Dedifferentiated amniotic fluid mesenchymal stem cell (primary cell): ENCODE data around the gene EXD3.
"Not testable (repeated sequence)": the region's sequence is repeated elsewhere in the genome, so short reads cannot be mapped to it uniquely, and the experiment has no call there.

Experiments used
- DNase-seq: peaks from one replicate; pipeline ENCODE4 v3.0.0-alpha.2; 2016; ENCODE audit errors: extremely low spot score

Gene EXD3

DNA sequence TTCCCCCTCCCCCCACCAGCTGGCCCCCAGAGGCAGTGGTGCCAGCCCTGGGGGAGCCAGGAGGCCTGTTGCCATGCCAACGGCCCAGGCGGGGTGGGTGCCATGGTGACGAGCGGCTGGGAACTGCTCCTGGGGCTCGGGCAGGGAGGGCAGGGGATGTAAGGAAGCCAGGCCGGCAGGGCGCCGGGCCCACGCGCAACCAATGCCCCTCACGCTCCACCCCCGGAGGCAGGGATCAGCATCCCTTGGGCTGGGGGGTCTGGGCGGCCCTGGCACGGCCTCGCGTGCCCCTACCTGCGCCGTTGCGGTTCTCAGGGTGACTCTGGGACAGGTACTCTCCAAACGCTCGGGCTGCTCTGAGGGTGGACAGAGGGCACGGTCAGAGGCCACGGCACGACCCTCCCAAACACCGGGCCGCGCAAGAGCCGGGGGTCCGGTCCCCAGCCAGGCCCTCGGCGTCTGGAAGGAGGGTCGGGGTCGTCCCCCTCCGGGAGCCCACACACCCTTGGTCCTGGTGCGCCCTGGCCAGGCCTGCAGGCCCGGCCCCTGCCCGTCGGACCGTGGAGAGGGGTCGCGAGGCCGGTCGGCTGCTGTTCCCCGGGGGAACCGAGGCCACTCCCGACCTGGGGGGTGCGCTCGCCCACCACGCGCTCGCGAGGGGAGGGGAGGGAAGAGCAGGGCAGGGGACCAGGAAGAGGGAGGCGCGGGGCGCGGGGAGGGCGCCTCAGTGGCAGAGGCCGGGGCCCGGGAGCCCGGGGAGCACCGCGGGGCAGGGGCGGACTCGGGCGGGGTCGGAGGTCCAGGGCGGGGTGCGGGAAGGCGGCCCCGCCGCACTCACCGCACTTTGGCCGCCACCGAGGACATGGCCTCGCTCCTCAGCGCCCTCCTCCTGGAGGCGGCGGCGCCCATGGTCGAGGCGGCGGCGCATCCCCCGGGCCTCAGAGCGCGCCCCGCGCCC, 35.5 kb upstream of the EXD3 start:
- DNase-seq, result no peak

DNA sequence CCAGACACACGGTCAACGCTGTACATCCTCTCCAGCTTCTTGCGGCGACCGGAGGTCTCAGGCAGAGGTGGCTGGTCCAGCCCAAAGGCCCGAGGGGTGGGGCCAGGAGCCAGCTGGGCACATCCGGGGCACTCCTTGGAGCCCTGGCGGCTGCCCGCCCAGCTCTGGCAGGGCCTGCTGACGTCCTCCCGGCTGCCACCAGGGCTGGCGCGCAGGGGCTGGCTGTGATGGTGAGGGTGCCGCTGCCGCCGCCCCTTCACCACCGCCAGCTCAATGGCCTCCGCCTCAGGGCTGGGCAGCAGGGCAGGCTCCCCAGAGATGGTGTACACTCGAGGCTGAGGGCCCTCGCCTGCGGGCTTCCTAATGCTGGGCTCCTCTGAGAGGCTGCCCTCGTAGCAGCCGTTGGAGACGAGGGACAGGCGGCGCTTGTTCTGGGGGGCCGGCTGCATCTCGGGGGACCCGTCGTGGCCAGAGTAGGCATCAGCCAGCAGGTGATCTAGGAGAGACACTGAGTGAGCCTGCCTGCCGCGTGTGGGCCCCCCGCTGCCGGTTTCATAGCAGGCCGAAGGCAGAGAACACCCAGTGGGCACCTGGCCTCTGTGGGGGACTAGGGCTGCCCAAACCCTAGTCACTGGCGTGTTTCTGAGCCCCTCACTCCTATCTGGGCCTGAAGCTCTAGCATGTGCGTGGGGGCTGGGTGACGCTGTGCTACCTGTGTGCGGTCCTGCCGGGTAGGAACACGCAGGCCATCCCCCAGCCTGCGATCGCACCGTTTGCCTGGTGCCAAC, 34.6 kb upstream of the EXD3 start:
- no peak for DNase-seq

DNA sequence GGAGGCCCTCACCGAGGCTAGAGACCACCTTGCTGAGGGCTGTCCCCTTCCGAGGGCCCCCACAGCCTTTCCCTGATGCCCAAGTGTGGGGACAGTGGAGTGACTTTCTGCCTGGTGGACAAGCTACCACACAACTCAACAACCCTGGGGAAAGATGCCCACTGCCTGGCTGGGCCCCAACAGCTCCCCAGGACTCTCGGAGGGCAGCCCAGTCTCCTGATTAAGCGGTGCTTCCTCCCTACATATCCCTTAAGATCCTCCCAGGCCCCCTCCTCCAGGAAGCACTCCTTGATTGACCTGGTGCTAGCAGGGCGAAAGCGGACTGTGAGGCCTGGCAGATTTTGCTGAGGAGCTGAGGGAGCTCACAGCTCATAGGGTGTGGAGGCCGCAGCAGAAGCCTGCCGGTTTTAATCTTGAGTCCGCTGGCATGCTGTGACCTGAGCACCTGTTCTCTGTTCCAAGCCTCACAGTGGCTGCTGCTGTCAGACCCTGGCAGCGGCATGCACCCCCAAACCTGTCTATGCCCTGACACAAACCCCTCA, 34.0 kb upstream of the EXD3 start:
- no peak for DNase-seq

DNA sequence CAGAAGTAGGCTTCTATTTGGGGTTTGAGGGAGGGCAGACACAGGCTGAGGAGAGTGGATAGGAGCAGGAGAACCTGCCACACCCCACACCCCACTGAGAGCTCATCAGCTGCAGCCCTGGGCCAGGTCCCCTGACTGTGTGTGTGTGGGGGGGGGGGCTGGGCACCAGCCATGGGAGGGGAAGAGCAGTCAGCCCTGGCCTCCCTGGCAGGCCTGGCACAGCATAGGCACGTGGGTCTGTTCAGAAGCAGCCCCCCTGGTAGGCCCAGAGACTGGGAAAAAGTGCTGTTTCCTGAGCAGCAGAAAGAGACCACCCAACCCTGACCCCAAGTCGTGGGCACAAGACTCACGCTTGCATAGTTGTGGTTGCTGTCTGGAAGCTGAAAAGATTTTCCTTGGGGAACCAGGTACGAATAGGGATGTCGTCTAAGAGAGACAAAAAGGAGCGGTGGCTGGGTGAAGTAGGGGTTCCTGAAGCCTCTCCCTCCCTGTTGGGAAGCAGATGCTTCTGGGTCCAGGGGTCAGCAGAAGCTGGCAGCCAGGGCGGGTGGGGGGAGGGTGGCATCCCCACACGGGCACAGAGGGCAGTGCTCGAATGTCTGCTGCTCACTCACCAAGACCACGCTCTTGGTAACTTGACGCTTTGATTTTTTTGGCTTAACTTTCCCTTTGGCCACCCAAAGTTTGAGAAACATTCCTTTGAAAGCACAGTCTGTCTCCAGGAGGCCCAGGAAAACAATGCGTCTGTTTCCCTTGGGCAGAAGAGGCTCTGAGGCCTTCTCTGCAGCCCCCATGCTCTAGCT, 33.3 kb upstream of the EXD3 start:
- DNase-seq, result peak; percentile 44

DNA sequence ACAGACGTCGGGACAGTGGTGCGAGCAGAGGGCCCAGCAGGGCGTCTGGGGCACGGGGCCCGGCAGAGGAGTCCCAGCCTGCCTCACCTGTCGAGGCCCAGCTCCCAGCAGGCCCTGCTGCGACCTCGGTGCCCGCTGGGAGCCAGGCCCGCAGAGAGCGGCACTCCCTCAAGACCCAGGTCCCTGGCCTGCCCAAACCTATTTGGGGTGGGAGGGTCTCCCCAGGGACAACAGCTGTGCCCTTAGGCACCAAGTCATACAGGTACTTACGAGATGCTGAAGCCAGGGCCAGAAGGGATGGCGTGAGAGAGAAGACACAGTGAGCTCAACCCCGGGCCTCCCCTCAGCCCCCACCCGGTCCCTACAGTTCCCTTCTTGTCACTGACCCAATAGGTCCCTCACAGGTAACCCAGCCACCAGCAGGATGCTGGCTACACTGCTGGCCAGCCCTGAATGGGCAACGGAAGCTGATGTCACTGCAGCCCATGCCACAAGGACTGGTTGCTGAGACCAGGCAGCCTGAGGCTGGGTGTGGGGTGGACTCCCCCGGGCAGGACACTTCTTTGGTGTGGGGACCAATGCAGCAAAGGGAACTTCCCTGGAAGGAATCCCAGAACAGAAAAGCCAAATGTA, 32.5 kb upstream of the EXD3 start:
- no peak for DNase-seq

DNA sequence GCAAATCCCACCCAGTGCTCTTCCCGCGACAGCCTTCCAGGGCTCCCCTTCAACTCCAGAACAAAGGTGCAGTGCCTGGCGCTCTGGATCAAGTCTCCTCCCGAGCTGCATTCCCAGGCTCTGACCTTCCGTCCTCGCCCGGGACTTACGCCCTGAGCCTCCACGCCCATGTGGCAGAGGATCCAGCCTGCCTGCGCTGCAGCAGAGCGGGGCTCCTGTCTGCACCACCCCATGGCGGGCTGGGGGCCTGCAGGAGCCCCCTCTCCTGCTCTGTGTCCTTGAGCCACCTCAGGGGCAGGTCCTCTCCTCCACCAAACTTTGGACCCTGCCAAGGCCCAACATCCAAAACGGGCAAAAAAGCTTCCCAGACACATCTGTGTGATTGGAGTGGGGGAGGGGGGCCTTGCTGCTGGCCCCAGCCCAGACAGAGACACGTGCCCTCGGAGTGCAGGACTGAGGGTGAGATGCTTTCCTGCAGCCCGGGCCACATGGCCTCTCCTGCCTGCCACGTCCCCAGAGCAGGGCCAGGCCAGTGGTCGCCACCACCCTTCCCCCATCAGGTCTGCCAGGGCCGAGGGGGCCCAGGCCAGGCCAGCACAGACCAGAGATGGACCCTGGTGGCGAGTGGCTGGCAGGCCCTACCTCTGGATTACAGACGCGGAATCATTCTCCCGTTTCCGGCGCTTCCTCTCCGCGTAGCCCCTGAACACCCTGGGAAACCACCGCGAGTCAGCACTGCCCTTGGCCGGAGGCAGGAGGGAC, 31.8 kb upstream of the EXD3 start:
- no peak for DNase-seq

DNA sequence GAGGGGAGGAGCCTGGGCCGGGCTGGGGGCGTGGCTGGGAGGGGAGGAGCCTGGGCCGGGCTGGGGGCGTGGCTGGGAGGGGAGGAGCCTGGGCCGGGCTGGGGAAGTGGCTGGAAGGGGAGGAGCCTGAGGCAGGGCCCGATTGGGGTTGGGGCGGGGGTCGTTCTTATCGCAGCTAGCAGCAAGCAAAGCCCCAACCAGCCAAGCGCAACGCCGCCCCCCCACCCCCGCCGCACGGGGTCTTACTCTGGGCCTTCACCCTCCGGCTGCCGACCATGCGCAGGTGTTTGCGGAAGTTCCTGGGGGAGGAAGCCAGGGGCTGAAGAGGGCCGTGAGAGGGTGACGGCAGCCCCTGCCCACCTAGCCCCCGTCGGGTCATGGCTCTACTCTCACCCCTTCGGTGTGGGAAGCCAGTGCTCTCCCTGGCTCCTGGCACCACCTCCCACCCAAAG, 31.2 kb upstream of the EXD3 start:
- DNase-seq, result no peak

DNA sequence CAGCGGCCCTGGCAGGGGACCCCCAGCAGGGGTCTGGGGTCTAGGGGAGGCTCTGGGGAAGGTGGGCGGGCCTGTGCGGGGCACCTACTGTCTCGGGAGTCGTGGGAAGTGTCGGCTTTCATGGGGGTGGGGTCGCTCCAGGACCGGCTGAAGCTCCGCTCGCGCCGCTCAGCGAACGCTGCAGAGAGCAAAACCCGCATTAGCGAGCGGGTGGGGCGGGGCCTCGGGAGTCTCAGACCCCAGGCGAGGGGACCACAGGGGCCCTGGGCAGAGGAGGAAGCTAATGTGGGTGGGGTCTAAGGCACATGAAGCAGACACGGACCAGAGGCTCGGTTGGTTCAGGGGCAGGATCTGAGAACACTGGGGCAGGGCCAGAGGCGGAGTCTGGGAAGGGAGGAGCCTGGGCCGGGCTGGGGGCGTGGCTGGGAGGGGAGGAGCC, 30.7 kb upstream of the EXD3 start:
- DNase-seq, result no peak

DNA sequence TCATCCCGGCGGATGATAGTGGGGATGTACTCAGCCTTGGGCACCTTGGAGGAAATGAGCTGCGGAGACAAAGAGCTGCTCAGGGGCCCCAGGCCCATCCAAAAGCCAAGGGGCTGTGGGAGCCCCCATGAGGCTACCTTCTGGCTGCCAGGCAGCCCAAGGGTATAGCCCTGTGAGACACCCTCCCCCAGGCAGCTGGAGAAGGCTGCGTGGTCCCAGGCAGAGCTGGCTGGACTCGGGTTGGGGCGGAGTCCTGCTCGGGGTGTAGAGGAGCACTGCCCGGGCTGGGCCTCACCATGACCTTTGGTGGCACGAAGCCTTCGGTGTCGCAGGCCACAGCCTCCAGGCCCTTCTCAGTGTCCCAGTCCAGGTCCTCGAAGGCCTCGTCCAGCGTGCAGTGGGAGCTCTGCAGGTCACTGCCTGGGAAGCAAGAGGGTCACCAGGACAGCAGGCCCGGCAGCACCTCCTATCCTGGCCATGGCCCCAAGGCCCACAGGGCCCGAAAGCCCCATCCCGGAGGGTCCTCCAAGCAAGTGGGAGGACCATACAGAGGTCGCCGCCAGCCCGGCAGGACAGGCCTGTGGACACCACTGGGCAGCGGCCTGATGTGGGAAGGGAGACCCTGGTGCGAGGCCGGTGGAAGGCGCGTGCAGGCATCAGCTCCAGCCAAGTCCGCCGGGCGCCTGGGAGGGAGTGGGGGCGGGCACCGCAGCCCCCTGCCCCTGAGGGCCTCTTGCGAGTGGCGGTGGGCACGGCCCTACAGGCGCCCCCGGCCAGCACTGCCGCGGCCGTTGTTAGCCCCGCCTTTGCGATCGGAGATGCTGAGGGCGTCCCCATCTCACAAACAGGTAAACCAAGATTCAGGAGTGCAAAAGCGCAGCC, 30.0 kb upstream of the EXD3 start:
- no peak for DNase-seq

DNA sequence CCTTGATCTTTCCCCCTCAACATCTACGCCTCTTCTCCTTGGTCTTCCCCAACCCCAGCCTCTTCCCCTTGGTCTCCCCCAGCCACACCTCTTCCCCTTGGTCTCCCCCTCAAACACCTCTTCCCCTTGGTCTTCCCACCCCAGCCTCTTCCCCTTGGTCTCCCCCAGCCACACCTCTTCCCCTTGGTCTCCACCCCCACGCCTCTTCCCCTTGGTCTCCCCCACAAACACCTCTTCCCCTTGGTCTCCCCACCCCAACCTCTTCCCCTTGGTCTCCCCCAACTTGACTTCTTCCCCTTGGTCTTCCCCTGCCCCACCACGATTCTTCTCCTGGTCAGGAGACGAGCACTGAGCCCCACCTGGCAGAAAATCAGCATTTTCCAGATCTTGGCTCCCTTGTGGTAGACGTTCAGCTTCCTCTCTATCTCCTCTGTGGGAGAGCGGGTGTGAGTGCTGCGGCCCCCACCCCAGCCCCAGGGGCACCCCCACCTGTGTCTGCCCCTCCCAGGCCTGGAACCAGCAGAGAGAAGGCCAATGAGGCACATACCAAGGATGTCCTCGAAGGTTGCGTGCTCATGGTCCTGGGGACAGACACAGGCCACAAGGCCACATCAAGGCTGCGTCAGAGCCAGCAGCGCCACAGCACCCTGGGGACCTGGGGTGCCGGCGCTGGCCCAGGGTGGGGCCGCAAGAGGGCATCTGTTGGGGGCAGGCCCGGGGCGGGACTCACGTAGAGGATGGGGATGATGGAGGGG, 29.2 kb upstream of the EXD3 start:
- no peak for DNase-seq

DNA sequence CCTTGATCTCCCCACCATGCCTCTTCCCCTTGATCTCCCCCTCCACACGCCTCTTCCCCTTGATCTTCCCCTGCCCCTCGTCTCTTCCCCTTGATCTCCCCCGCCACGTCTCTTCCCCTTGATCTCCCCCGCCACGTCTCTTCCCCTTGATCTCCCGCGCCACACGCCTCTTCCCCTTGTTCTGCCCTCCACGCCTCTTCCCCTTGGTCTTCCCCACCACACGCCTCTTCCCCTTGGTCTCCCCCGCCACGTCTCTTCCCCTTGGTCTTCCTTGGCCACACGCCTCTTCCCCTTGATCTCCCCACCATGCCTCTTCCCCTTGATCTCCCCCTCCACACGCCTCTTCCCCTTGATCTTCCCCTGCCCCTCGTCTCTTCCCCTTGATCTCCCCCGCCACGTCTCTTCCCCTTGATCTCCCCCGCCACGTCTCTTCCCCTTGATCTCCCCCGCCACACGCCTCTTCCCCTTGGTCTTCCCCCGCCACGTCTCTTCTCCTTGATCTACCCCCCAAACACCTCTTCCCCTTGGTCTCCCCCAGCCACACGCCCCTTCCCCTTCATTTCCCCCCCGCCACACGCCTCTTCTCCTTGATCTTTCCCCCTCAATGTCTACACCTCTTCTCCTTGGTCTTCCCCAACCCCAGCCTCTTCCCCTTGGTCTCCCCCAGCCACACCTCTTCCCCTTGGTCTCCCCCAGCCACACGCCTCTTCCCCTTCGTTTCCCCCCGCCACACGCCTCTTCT, 28.5 kb upstream of the EXD3 start:
- not testable (repeated sequence) for DNase-seq

DNA sequence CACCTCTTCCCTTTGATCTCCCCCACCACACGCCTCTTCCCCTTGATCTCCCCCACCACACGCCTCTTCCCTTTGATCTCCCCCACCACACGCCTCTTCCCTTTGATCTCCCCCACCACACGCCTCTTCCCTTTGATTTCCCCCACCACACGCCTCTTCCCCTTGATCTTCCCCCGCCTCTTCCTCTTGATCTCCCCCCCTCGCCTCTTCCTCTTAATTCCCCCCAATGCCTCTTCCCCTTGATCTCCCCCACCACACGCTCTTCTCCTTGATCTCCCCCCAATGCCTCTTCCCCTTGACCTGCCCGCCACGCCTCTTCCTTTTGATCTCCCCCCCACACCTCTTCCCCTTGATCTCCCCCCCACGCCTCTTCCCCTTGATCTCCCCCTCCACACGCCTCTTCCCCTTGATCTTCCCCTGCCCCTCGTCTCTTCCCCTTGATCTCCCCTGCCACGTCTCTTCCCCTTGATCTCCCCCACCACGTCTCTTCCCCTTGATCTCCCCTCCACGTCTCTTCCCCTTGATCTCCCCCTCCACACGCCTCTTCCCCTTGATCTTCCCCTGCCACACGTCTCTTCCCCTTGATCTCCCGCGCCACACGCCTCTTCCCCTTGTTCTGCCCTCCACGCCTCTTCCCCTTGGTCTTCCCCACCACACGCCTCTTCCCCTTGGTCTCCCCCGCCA, 27.7 kb upstream of the EXD3 start:
- not testable (repeated sequence) for DNase-seq

DNA sequence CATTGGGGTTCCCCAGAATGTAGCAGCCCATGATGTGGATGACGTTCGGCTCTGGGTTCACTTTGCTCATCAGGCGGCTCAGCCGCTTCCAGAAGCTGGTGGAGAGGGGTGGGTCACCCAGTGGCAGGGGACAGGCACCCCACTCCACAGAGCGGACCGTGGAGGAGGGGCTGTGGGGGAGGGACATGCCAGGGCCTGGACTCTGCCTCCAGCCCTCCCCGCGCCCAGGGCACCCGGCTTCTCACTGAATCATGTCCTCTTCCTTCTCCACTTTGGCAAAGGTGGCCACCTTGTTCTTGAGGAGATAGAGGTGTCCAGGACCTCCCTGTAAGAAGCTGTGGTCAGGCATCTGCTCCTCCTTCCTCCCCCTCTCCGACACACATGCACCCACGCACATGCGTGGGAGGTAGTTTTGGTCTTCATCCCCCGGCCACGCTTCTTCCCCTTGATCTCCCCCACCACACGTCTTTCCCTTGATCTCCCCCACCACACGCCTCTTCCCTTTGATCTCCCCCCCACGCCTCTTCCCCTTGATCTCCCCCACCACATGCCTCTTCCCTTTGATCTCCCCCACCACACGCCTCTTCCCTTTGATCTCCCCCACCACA, 27.1 kb upstream of the EXD3 start:
- no peak for DNase-seq

DNA sequence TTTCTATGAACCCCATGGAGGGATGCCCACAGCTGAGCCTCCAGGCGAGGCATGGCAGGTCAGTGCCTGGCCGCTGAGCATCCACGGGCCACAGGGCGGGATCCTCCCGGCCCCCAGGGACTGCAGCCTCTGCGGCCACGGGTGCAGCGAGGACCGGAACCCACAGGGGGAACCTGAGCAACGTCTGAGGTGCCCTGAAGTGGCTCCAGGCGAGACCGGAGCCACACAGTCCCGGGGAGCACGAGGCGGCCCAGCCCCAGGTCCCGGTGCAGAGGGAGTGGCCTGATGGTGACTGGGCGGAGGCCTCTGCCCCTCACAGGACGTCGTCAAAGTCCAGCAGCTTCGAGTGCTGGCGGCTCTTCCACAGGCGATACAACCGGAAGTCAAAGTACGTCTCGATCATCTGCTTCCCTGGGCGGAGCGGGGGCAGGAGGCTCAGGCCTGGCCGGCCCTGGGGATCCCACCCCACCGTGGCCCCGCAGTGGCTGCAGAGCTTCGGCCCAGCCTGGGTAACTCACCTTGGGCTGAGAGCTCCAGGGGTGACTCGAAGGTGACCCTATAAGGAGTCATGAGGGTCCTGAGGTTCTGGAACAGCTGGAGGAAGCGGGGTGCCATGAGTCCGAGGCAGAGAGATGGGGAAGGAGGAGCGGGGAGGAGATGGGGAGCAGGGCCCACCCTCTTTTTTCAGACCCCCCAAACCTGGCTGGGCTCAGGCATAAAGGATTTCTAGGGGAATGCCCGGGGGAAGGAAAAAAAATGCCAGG, 26.3 kb upstream of the EXD3 start:
- DNase-seq, result no peak

DNA sequence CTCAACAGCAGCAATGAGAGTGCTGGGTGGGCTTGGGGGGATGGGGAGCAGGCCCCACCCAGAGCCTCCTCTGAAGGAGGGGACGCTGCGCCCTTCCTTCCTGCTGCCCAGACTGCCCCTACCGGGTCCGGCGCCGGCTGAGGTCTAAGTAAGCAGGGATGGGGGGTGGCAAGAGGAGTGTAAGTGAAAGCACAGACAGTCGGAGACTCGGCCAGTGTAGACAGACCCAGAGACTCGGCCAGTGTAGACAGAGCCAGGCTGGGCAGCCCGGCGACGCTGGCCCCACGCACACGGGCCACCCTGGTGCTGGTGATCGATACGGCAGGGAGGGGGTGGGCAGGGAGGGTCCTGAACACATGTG, 25.6 kb upstream of the EXD3 start:
- no peak for DNase-seq
